Activated T-cell treated with anti-CD3 and anti-CD28 coated beads, Interleukin-2, amount 50 U/mL, for 4 hours (primary cell): ENCODE measurements around the gene CACHD1. TPM values are rescaled to one million over a fixed set of nuclear protein-coding genes. Genes with fewer than 3 reads are reported as not detected.

Experiments
- ATAC-seq, 2 donors: fragments of 200-7000 bp; cut with Tn5 transposase; one replicate each; pipeline ENCODE4 v1.10.0; 2021
- DNase-seq: peaks from one replicate; pipeline ENCODE4 v3.0.0-alpha.2; 2020
- H3K27me3 Mint-ChIP-seq: one replicate; pipeline ENCODE4 v1.8.0; 2021; ENCODE audit warnings: low read depth, mixed read lengths
- H3K36me3 Mint-ChIP-seq: one replicate; pipeline ENCODE4 v1.8.0; 2022; ENCODE audit warnings: mixed read lengths; ENCODE audit not compliant: insufficient read depth
- H3K4me1 Mint-ChIP-seq: one replicate; pipeline ENCODE4 v1.8.0; 2021; ENCODE audit warnings: low read depth, mixed read lengths
- H3K4me3 Mint-ChIP-seq: one replicate; pipeline ENCODE4 v1.8.0; 2021; ENCODE audit warnings: mild to moderate bottlenecking, moderate library complexity, mixed read lengths
- H3K9me3 Mint-ChIP-seq: one replicate; pipeline ENCODE4 v1.8.0; 2021; ENCODE audit warnings: mixed read lengths
- total RNA-seq, 3 donors: library from RNA; stranded (reverse); gene quantifications; one replicate each; pipeline ENCODE4 v1.2.1, GENCODE V29; 2021

CACHD1 gene
- total RNA-seq, 3 donors from 2014 or later, result 0.84 to 2.3 (median 2.0) TPM

- H3K36me3 Mint-ChIP-seq, result no peaks in the 10 kb centered on the region
- ATAC-seq (no peak), DNase-seq (no peak)
- H3K27me3 Mint-ChIP-seq, result peaks cover under 1% of the 10 kb centered on the region
- H3K4me1 Mint-ChIP-seq, result no peaks in the 10 kb centered on the region
- H3K9me3 Mint-ChIP-seq, result no peaks in the 10 kb centered on the region
- no peak overlapping the region for H3K4me3 Mint-ChIP-seq
Observed at GRCh38 chr1:64659478-64660138, 189.7 kb downstream of the CACHD1 start.

GRCh38 chr1:64663668-64664067 lies 193.7 kb downstream of the CACHD1 start:
- no peaks in the 10 kb centered on the region for H3K36me3 Mint-ChIP-seq
- ATAC-seq, result no peak
- H3K4me1 Mint-ChIP-seq, result no peaks in the 10 kb centered on the region
- H3K9me3 Mint-ChIP-seq, result no peaks in the 10 kb centered on the region
- peaks cover 4% of the 10 kb centered on the region for H3K27me3 Mint-ChIP-seq
- H3K4me3 Mint-ChIP-seq, result no peak overlapping the region
- no peak for DNase-seq

GRCh38 chr1:64664299-64664698 lies 194.4 kb downstream of the CACHD1 start:
- peaks cover 4% of the 10 kb centered on the region for H3K27me3 Mint-ChIP-seq
- no peak overlapping the region for H3K4me3 Mint-ChIP-seq
- no peak for DNase-seq
- no peak for ATAC-seq
- no peaks in the 10 kb centered on the region for H3K9me3 Mint-ChIP-seq
- H3K36me3 Mint-ChIP-seq, result no peaks in the 10 kb centered on the region
- no peaks in the 10 kb centered on the region for H3K4me1 Mint-ChIP-seq

- H3K27me3 Mint-ChIP-seq, result peaks cover 4% of the 10 kb centered on the region
- H3K4me1 Mint-ChIP-seq, result no peaks in the 10 kb centered on the region
- no peaks in the 10 kb centered on the region for H3K36me3 Mint-ChIP-seq
- H3K4me3 Mint-ChIP-seq, result no peak overlapping the region
- H3K9me3 Mint-ChIP-seq, result no peaks in the 10 kb centered on the region
- DNase-seq, result no peak
- ATAC-seq, result no peak
Observed at GRCh38 chr1:64669098-64669675, 199.3 kb downstream of the CACHD1 start.

GRCh38 chr1:64675718-64676345 lies 205.9 kb downstream of the CACHD1 start:
- no peak overlapping the region for H3K4me3 Mint-ChIP-seq
- DNase-seq (no peak), ATAC-seq (no peak)
- no peaks in the 10 kb centered on the region for H3K36me3 Mint-ChIP-seq
- H3K27me3 Mint-ChIP-seq, result peaks cover 3% of the 10 kb centered on the region
- no peaks in the 10 kb centered on the region for H3K4me1 Mint-ChIP-seq
- H3K9me3 Mint-ChIP-seq, result no peaks in the 10 kb centered on the region

GRCh38 chr1:64676386-64676785 lies 206.5 kb downstream of the CACHD1 start:
- H3K9me3 Mint-ChIP-seq, result no peaks in the 10 kb centered on the region
- H3K4me3 Mint-ChIP-seq, result no peak overlapping the region
- ATAC-seq, result no peak

GRCh38 chr1:64677532-64677931 lies 207.6 kb downstream of the CACHD1 start:
- Mint-ChIP-seq H3K9me3 (no peaks in the 10 kb centered on the region), H3K27me3 (peaks cover 3% of the 10 kb centered on the region), H3K36me3 (no peaks in the 10 kb centered on the region), H3K4me1 (no peaks in the 10 kb centered on the region), H3K4me3 (no peak overlapping the region)
- ATAC-seq, result no peak
- no peak for DNase-seq

More at GRCh38 chr1:64676386-64676785, 206.5 kb downstream of the CACHD1 start:
- Mint-ChIP-seq H3K36me3 (no peaks in the 10 kb centered on the region), H3K4me1 (no peaks in the 10 kb centered on the region), H3K27me3 (peaks cover 3% of the 10 kb centered on the region)
- no peak for DNase-seq

- DNase-seq (no peak), ATAC-seq (no peak)
- H3K27me3 Mint-ChIP-seq, result peaks cover 3% of the 10 kb centered on the region
- H3K36me3 Mint-ChIP-seq, result no peaks in the 10 kb centered on the region
- H3K4me3 Mint-ChIP-seq, result no peak overlapping the region
- H3K9me3 Mint-ChIP-seq, result no peaks in the 10 kb centered on the region
- no peaks in the 10 kb centered on the region for H3K4me1 Mint-ChIP-seq
Observed at GRCh38 chr1:64678366-64678765, 208.4 kb downstream of the CACHD1 start.

- Mint-ChIP-seq H3K4me3 (no peak overlapping the region), H3K36me3 (no peaks in the 10 kb centered on the region), H3K4me1 (no peaks in the 10 kb centered on the region), H3K9me3 (no peaks in the 10 kb centered on the region), H3K27me3 (peaks cover 3% of the 10 kb centered on the region)
- no peak for ATAC-seq
- DNase-seq, result no peak
Observed at GRCh38 chr1:64679177-64679576, 209.2 kb downstream of the CACHD1 start.

GRCh38 chr1:64680599-64680998 lies 210.7 kb downstream of the CACHD1 start:
- ATAC-seq (no peak), DNase-seq (no peak)
- Mint-ChIP-seq H3K9me3 (no peaks in the 10 kb centered on the region), H3K27me3 (peaks cover 3% of the 10 kb centered on the region), H3K4me3 (no peak overlapping the region), H3K4me1 (no peaks in the 10 kb centered on the region), H3K36me3 (no peaks in the 10 kb centered on the region)

- no peaks in the 10 kb centered on the region for H3K36me3 Mint-ChIP-seq
- DNase-seq (no peak), ATAC-seq (no peak)
- H3K9me3 Mint-ChIP-seq, result no peaks in the 10 kb centered on the region
- H3K27me3 Mint-ChIP-seq, result peaks cover 3% of the 10 kb centered on the region
- no peak overlapping the region for H3K4me3 Mint-ChIP-seq
- H3K4me1 Mint-ChIP-seq, result no peaks in the 10 kb centered on the region
Observed at GRCh38 chr1:64681043-64681442, 211.1 kb downstream of the CACHD1 start.

- DNase-seq (no peak), ATAC-seq (no peak)
- Mint-ChIP-seq H3K27me3 (no peaks in the 10 kb centered on the region), H3K4me3 (no peak overlapping the region), H3K4me1 (no peaks in the 10 kb centered on the region), H3K9me3 (no peaks in the 10 kb centered on the region), H3K36me3 (no peaks in the 10 kb centered on the region)
Observed at GRCh38 chr1:64683419-64683818, 213.5 kb downstream of the CACHD1 start.

- H3K36me3 Mint-ChIP-seq, result no peaks in the 10 kb centered on the region
- DNase-seq (no peak), ATAC-seq (no peak)
- H3K9me3 Mint-ChIP-seq, result no peaks in the 10 kb centered on the region
- H3K27me3 Mint-ChIP-seq, result no peaks in the 10 kb centered on the region
- no peaks in the 10 kb centered on the region for H3K4me1 Mint-ChIP-seq
- H3K4me3 Mint-ChIP-seq, result no peak overlapping the region
Observed at GRCh38 chr1:64685217-64685616, 215.3 kb downstream of the CACHD1 start.

- Mint-ChIP-seq H3K4me1 (no peaks in the 10 kb centered on the region), H3K36me3 (no peaks in the 10 kb centered on the region), H3K27me3 (no peaks in the 10 kb centered on the region), H3K9me3 (no peaks in the 10 kb centered on the region), H3K4me3 (no peak overlapping the region)
- no peak for DNase-seq
- ATAC-seq, result no peak
Observed at GRCh38 chr1:64685765-64686341, 215.9 kb downstream of the CACHD1 start.
